Measurements from ENCODE around the gene LAMC2.

LAMC2 gene

GRCh38 chr1:183290628-183291027 is 104.6 kb downstream of the LAMC2 start:
- Histone ChIP-seq H3K36me3 (ENCODE audit: insufficient read depth, low read length) (no peaks in the 10 kb centered on the region), H3K27ac (ENCODE audit: low read depth, low read length) (no peak overlapping the region), H3K27me3 (ENCODE audit: insufficient read depth, low read length) (no peaks in the 10 kb centered on the region), H3K4me1 (ENCODE audit: insufficient read depth, low read length) (peaks cover 30% of the 10 kb centered on the region), H3K9ac (ENCODE audit: low read depth, low read length) (no peak overlapping the region), H3K4me3 (ENCODE audit: low read length) (no peak overlapping the region), H3K9me3 (ENCODE audit: insufficient read depth, low read depth, low read length) (no peaks in the 10 kb centered on the region)
- 88% methylated on average over 6 of the region's 6 CpGs for WGBS

- no peak overlapping the region for H3K9ac ChIP-seq (ENCODE audit: low read depth, low read length)
- no peak overlapping the region for H3K4me3 ChIP-seq (ENCODE audit: low read length)
- 83% methylated on average over 5 of the region's 5 CpGs for WGBS
- H3K36me3 ChIP-seq (ENCODE audit: insufficient read depth, low read length): no peaks in the 10 kb centered on the region
- H3K27ac ChIP-seq (ENCODE audit: low read depth, low read length): 0 out of 2 replicates have a peak overlapping the region, but pooled peaks have one; percentile 15
- no peaks in the 10 kb centered on the region for H3K27me3 ChIP-seq (ENCODE audit: insufficient read depth, low read length)
- peaks cover 30% of the 10 kb centered on the region for H3K4me1 ChIP-seq (ENCODE audit: insufficient read depth, low read length)
- no peaks in the 10 kb centered on the region for H3K9me3 ChIP-seq (ENCODE audit: insufficient read depth, low read depth, low read length)
Measured at GRCh38 chr1:183291216-183291762, 105.2 kb downstream of the LAMC2 start.

GRCh38 chr1:183291802-183292514 is 105.9 kb downstream of the LAMC2 start:
- Histone ChIP-seq H3K9ac (ENCODE audit: low read depth, low read length) (no peak overlapping the region), H3K9me3 (ENCODE audit: insufficient read depth, low read depth, low read length) (no peaks in the 10 kb centered on the region), H3K27me3 (ENCODE audit: insufficient read depth, low read length) (no peaks in the 10 kb centered on the region), H3K4me3 (ENCODE audit: low read length) (no peak overlapping the region), H3K36me3 (ENCODE audit: insufficient read depth, low read length) (no peaks in the 10 kb centered on the region), H3K4me1 (ENCODE audit: insufficient read depth, low read length) (peaks cover 30% of the 10 kb centered on the region), H3K27ac (ENCODE audit: low read depth, low read length) (peak overlapping the region; percentile 15; the same call in 1 of the 2 replicates)
- 46% methylated on average over 11 of the region's 11 CpGs for WGBS

- no peak overlapping the region for H3K4me3 ChIP-seq (ENCODE audit: low read length)
- no peaks in the 10 kb centered on the region for H3K9me3 ChIP-seq (ENCODE audit: insufficient read depth, low read depth, low read length)
- no peak overlapping the region for H3K27ac ChIP-seq (ENCODE audit: low read depth, low read length)
- 92% methylated on average over 9 of the region's 9 CpGs for WGBS
- no peaks in the 10 kb centered on the region for H3K27me3 ChIP-seq (ENCODE audit: insufficient read depth, low read length)
- no peaks in the 10 kb centered on the region for H3K36me3 ChIP-seq (ENCODE audit: insufficient read depth, low read length)
- no peak overlapping the region for H3K9ac ChIP-seq (ENCODE audit: low read depth, low read length)
- peaks cover 30% of the 10 kb centered on the region for H3K4me1 ChIP-seq (ENCODE audit: insufficient read depth, low read length)
Measured at GRCh38 chr1:183293241-183293640, 107.2 kb downstream of the LAMC2 start.

GRCh38 chr1:183293876-183294275 is 107.8 kb downstream of the LAMC2 start:
- no peaks in the 10 kb centered on the region for H3K9me3 ChIP-seq (ENCODE audit: insufficient read depth, low read depth, low read length)
- H3K4me3 ChIP-seq (ENCODE audit: low read length): no peak overlapping the region
- no peaks in the 10 kb centered on the region for H3K36me3 ChIP-seq (ENCODE audit: insufficient read depth, low read length)
- 63% methylated on average over 1 of the region's 1 CpG for WGBS
- peaks cover 30% of the 10 kb centered on the region for H3K4me1 ChIP-seq (ENCODE audit: insufficient read depth, low read length)
- no peak overlapping the region for H3K9ac ChIP-seq (ENCODE audit: low read depth, low read length)
- no peak overlapping the region for H3K27ac ChIP-seq (ENCODE audit: low read depth, low read length)
- H3K27me3 ChIP-seq (ENCODE audit: insufficient read depth, low read length): no peaks in the 10 kb centered on the region

Measured in HUES64 (cell line).